Adrenal gland (tissue), 12 donors: Measurements from ENCODE around the gene MAP3K8. TPM values are rescaled to one million over a fixed set of nuclear protein-coding genes. Genes with fewer than 3 reads are reported as not detected.

Source experiments
- DNase-seq, 7 donors: peaks; one replicate each; pipeline ENCODE4 v3.0.0-alpha.2; 2019 to 2020
- H3K27ac ChIP-seq, 5 donors: fragments of 200-600 bp; sonication (generic) in 4 of 5; 1 replicate in 3 of 5; 2 replicates in 2 of 5; pipeline versions ENCODE4 v1.5.1 to v1.8.0; 2016 to 2020; ENCODE audit warnings: mild to moderate bottlenecking in 1 of 5
- H3K27me3 ChIP-seq: fragments of 200-600 bp; 2 replicates; pipeline ENCODE4 v1.8.0; 2021
- H3K36me3 ChIP-seq, 2 donors: fragments of 200-600 bp; replicated peaks in 1 of 2; 1 replicate in 1 of 2; 2 replicates in 1 of 2; pipeline versions ENCODE4 v1.5.1 to v1.8.0; 2018 to 2022
- H3K4me1 ChIP-seq, 2 donors: fragments of 200-600 bp; replicated peaks in 1 of 2; 1 replicate in 1 of 2; 2 replicates in 1 of 2; pipeline versions ENCODE4 v1.5.1 to v1.8.0; 2018 to 2021
- H3K4me3 ChIP-seq, 4 donors: fragments of 200-600 bp; sonication (generic) in 3 of 4; one replicate each; pipeline ENCODE4 v1.5.1; 2016 to 2018
- H3K9me3 ChIP-seq, 3 donors: fragments of 200-600 bp; sonication (generic) in 1 of 3; replicated peaks in 1 of 3; 1 replicate in 2 of 3; 2 replicates in 1 of 3; pipeline versions ENCODE4 v1.5.1 to v1.8.0; 2016 to 2021
- CTCF ChIP-seq, 6 experiments: fragments of 450-650 bp in 4 of 6; fragments of 200-600 bp in 2 of 6; sonication (generic) in 1 of 6; IDR thresholded peaks; 1 replicate in 5 of 6; 2 replicates in 1 of 6; pipeline versions ENCODE4 v1.5.1 to v1.8.0; 2016 to 2021; ENCODE audit warnings: antibody characterized with exemption in 6 of 6, mild to moderate bottlenecking in 2 of 6, moderate library complexity in 1 of 6
- POLR2A ChIP-seq, 2 donors: fragments of 450-650 bp; IDR thresholded peaks; one replicate each; pipeline ENCODE4 v1.6.1; 2017; ENCODE audit warnings: antibody characterized with exemption in 2 of 2, mild to moderate bottlenecking in 2 of 2, moderate library complexity in 1 of 2
- WGBS, 4 donors: extraction: QIAGEN DNeasy Blood & Tissue Kit in 2 of 4; methylation state at CpG; one replicate each; pipeline versions ENCODE4 v1.1.5 to v1.1.7; 2013 to 2017; 5-methylcytosine and 5-hydroxymethylcytosine counted together
- intact Hi-C, 2 donors: fragments of 100-400 bp; cut with DNase I; formaldehyde crosslinking; loops; one replicate each; pipeline versions ENCODE4 v1.14.1 to v1.15.0; 2022 to 2023
- polyA plus RNA-seq, 3 donors: library from polyadenylated mRNA; stranded (reverse); fragments of 200-250 nt in 2 of 3; fragments of 350-450 nt in 1 of 3; fragmentation: Illumina TruSeq in 1 of 3; extraction: RNeasy Lipid Tissue Mini Kit (QIAGEN cat#74804) in 1 of 3; gene quantifications; one replicate each; pipeline ENCODE4 v1.2.3, GENCODE V29; 2013 to 2014
- total RNA-seq, 9 donors: library from RNA; depleted of rRNA in 4 of 9; stranded (reverse); fragments of >200 nt in 4 of 9; fragments of 120-200 nt in 1 of 9; fragmentation: NEBNext Ultra II Directional in 1 of 9; extraction: Animal tissue kit (Norgen Biotek cat#: 25700) in 1 of 9; gene quantifications; one replicate each; pipeline versions ENCODE4 v1.1.0 to v1.2.4, GENCODE V29; 2013 to 2023
- donor health status: healthy with polysubstance abuse.
- donor health status: Bipolar disorder and iron deficiency.
- donor health status: DM: yes; HTN: yes; CAD: no.
- donor health status: DM: no; HTN: no; CAD: no.
- donor health status: DM: no; HTN: no; CAD: no.
- donor health status: DM: yes; HTN: yes; CAD: no.

Gene MAP3K8
- total and polyA plus RNA-seq, 12 donors: 2.0 to 58.0 (median 20.1) TPM

GRCh38 chr10:30462513-30462912, 28.5 kb downstream of the MAP3K8 start:
- Histone ChIP-seq H3K36me3 (peaks cover 0 to 53% of the 10 kb centered on the region in 2 donors), H3K4me3 (no peak overlapping the region), H3K27ac (no peak overlapping the region), H3K4me1 (peaks cover 0 to 4% of the 10 kb centered on the region in 2 donors), H3K27me3 (no peaks in the 10 kb centered on the region), H3K9me3 (no peaks in the 10 kb centered on the region)
- intact Hi-C loops: no loop called here
- no peak for TF ChIP-seq POLR2A (IDR thresholded peaks at IDR 0.05)
- TF ChIP-seq CTCF (IDR thresholded peaks at IDR 0.05): no peak
- WGBS, 4 donors: 80 to 88% (median 85%) methylated on average over 4 of the region's 4 CpGs
- DNase-seq: no peak

GRCh38 chr10:30463944-30464451, 30.0 kb downstream of the MAP3K8 start:
- no peak for TF ChIP-seq POLR2A (IDR thresholded peaks at IDR 0.05)
- TF ChIP-seq CTCF (IDR thresholded peaks at IDR 0.05): no peak
- H3K4me1 ChIP-seq: no peaks in the 10 kb centered on the region
- WGBS, 4 donors: 73 to 79% (median 77%) methylated on average over 2 of the region's 2 CpGs
- intact Hi-C loops: no loop called here
- H3K4me3 ChIP-seq: no peak overlapping the region
- no peak overlapping the region for H3K27ac ChIP-seq
- peaks cover 0 to 38% of the 10 kb centered on the region in 2 donors for H3K36me3 ChIP-seq
- no peak for DNase-seq
- H3K27me3 ChIP-seq: no peaks in the 10 kb centered on the region
- H3K9me3 ChIP-seq: no peaks in the 10 kb centered on the region

- intact Hi-C loops: no loop called here
- TF ChIP-seq CTCF (IDR thresholded peaks at IDR 0.05) (no peak), POLR2A (IDR thresholded peaks at IDR 0.05) (no peak)
- WGBS, 4 donors: 80 to 93% (median 87%) methylated on average over 3 of the region's 3 CpGs
- peaks cover 0 to 31% of the 10 kb centered on the region in 2 donors for H3K36me3 ChIP-seq
- no peaks in the 10 kb centered on the region for H3K4me1 ChIP-seq
- no peaks in the 10 kb centered on the region for H3K27me3 ChIP-seq
- H3K4me3 ChIP-seq: no peak overlapping the region
- H3K9me3 ChIP-seq: no peaks in the 10 kb centered on the region
- H3K27ac ChIP-seq: no peak overlapping the region
- DNase-seq: no peak
Measured at GRCh38 chr10:30464675-30465074, 30.7 kb downstream of the MAP3K8 start.

- Histone ChIP-seq H3K36me3 (peaks cover 0 to 14% of the 10 kb centered on the region in 2 donors), H3K4me1 (no peaks in the 10 kb centered on the region), H3K4me3 (no peak overlapping the region), H3K9me3 (no peaks in the 10 kb centered on the region), H3K27ac (no peak overlapping the region), H3K27me3 (no peaks in the 10 kb centered on the region)
- intact Hi-C loops: no loop called here
- TF ChIP-seq POLR2A (IDR thresholded peaks at IDR 0.05) (no peak), CTCF (IDR thresholded peaks at IDR 0.05) (no peak)
- 65 to 81% (median 73%) methylated on average over 7 of the region's 7 CpGs for whole genome bisulfite sequencing, 4 donors
- no peak for DNase-seq
Measured at GRCh38 chr10:30466445-30466844, 32.5 kb downstream of the MAP3K8 start.
